ENCODE data around the gene NCAM2.

Gene NCAM2

DNA sequence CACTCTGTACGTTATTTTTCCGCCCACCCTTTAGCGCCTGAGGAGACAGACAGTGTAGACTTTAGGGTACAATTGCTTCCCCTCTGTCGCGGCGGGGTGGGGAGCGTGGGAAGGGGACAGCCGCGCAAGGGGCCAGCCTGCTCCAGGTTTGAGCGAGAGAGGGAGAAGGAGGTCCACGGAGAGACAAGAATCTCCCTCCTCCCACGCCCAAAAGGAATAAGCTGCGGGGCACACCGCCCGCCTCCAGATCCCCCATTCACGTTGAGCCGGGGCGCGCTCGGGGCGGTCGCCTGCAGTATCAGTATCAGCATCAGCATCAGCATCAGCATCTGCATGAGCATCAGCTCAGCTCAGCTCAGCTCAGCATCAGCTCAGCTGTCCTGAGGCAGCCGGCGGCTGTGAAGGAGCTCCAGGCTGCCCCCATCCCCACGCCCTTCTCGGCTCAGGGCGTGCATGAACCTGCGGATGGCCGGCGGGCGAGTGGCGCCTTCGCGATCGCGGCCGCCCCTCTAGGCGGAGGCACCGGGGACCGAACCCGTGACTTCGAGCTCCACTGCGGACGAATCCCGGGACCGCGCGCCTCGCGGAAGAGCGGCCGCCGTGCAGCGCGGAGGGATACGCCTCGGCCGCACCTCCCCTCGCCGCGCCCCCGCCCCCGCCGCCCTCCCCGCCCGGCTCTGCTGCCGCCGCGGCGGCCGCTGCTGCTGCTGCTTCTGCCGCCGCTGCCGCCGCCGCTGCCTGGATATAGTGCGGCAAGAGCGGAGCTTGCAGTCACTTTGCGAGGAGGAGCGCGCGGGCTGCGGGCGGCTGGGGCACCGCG is at the start of gene NCAM2:
NCAM2 (plus strand) TSS at position 774 of the 820 bp plus-strand sequence.
- DNase-seq = peak; percentile 49 to 65

DNA sequence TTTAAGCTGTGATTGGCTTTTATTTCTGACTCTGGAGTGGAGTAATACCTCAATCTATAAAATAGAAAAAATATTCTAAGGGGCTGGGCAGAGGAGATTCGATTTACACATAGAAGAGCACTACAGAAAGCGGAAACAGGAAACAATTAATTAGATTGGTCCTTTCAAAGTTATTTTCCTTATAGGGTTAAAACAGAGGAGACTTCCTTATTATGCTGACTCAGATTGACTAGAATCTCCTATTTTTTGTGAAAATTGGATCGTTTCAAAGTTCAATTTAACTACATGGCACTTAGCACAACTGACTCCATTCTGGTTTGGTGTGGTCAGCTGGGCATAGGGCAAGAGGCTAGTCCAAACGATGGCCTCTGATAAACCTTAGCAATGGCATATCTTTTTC is 48.3 kb upstream of the NCAM2 start:
- no peak for DNase-seq

DNA sequence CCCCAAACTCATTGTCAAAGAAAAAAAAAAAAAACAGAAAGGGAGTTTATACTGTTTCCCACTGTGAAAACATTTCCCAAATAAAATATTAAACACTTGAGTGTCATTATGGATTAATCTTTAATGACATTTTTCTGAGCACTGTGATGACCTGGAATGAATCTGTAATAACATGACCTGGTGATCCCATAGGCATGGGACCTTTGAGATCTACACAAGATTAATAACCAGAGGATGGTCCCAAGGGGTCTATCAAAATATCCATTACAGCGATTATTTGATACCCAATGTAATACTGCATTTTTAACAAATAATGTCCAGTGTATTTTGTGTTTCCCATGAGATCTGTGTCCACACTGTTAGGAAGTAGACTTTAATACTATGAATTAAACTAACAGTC is 32.4 kb upstream of the NCAM2 start:
- no peak for DNase-seq

DNA sequence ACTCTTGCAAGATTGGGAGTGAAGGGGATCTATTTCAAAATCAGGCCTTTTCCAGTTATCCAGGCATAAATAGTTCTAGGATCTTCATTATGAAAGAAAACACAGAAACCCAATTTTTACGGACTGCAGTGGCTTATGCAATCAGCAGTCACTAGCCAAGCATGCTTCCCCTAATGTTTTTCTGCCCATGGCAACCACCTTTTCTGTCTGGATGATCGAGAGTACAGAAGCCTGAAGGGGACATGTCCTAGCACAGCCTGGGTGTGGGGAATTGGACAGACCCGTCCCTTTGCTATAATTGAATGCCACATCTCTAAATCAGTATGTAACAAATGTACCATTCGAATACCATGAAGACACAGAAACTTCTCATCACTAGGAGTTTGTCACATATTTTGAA is 29.8 kb upstream of the NCAM2 start:
- DNase-seq = no peak

DNA sequence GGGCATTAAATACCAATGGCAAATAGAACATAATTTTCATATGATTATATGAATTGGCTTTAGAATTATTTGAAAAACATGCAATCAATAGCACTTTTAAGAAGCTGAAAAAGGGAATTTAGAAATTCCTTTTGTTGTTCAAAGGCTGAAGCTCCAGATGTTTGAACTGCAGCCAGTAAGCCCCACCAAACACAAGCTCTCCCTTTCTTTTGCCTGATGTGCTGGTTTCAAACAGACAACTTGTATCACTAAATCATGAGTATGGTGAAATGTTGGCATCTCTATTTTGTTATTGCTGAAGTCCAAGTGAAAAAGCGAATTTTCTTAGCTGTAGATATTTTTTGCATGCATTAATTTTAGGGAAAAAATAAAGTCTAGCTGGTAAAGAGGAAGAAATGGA is 27.5 kb upstream of the NCAM2 start:
- DNase-seq = no peak

DNA sequence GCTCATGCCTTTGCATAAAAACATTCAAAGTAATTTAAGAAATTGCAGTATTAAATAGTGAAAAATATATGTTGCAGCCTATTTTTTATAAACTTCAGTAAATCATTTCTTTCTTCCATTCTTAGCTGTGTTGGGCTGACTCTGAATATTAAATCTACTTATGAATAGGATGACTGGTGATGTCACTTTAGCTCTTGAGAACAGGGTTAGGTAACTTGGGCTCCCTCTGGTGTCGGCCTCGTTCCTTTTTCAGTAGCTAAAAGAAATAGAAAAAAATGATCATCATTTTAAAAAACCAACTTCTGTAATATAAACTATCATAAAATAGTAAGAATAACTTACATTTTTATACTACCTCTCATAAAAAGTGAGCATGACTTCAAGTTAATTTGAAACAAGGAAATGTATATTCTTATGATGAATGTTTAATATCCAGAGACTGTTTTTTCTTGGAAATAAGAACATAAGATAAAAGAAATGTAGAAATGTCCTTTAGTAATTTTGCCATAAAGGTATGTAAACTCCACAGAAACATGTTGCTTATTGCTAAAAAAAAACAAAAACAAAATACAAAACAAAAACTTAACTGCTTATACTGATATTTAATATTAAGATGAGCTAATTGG is 26.8 kb upstream of the NCAM2 start:
- DNase-seq = peak in 1 of 2 experiments; percentile 53

DNA sequence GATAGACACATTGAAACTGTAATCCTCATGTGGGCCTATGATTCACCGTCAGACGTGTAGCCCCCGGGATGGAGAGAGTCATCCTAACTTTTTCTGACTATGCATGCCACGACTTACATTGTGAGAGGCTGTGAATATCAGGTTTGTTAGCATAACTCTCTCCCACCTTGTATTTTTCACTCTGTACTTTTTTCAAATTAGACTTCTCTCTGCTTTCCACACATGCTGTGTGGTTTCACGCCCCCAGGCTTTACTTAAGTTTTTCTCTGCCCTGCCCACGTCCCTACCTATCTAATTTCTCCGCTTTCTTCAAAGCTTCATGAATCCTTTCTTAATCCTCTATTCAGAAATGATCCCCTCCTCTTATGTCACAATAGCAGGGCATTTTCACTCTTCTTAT is 3.4 kb upstream of the NCAM2 start:
- no peak for DNase-seq

DNA sequence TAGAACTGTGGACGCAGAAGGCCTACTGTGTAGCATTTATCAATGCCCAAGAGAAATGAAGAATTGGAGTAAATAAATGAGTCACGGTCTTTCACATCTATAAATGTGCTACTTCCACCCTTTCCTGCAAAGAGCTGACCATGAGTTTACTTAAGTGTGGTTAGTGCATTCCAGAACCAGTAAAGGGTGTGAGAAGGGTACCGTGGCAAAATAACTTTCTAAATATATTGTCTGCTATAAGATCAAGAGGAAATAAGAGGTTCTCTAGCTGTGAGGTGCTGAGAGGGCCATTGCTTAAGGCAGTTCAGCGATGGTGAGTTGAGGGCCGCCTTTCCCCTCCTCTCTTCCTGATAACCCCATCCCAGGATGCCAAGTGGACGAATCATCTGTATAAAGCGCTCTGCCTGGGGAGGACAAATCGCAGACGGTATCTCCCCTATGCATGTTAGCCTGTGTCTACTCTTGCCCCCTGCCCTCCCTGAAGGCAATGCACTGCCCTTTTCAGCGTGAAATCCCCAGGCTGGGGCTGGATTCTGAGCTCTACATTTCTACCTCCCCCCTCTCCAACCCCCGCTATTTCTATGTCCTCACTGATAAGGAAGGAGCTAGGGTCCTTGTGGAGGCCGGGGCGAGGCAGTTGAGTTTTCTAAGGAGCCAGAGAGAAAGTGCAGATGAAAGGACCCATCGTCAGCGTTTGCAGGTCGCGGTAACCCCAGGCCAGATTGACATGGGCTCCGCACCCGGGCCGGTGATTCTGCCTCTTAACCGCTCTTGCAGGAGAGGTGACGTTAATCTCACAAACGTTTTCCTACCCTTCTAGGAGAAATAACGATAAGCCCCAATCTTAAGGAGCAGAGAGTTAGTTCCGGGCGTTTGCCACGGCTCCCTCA is 1.5 kb upstream of the NCAM2 start:
- DNase-seq = no peak

DNA sequence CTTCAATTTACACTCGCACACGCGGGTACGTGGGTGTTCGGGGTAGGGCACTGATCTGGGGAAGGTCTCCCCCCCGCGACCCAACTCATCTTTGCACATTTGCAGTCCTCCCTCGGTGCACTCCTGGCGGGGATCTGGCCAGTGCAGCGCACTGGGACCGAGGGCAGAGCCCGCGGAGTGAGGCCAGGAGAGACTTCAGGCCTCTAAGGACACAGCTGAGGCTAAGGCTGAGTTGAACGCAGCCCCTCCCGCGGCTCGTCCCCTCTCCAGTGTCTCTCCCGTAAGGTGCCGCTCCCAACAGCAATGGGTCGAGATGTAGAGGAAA is 936 bp upstream of the NCAM2 start:
- no peak for DNase-seq

DNA sequence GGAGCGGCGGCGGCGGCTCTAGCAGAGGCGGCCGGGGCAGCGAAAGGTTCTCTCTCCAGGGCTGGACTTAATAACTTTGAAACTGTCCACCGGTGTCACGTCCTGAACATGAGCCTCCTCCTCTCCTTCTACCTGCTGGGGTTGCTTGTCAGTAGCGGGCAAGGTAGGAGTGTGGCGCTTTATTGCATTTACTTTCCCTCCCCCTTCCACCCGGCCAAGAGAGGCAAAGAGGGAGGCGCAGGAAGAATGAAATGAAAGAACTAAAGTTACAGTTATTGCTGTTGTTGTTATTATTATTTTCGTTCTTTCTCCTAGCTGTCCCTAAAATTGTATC is 214 bp downstream of the NCAM2 start:
- peak in 1 of 2 experiments; percentile 27 for DNase-seq

DNA sequence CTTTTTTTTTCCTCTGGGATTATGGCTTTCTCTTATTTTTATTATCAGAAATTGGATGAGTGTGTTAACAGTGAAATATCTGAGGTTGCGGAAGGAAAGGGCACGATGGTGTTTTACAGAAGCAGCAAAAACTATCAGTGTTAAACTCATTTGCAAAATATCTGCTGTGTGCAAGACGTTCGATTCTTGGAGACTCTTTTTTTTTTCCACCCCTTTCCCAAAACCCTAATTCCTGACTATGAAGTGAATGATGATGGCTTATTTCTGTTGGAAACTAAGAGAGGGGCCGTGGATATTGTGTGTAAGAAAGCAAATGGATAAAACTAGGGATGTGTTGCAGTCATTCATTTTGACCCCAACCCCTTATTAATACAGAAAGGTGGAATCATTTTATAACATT is 677 bp downstream of the NCAM2 start:
- no peak for DNase-seq

DNA sequence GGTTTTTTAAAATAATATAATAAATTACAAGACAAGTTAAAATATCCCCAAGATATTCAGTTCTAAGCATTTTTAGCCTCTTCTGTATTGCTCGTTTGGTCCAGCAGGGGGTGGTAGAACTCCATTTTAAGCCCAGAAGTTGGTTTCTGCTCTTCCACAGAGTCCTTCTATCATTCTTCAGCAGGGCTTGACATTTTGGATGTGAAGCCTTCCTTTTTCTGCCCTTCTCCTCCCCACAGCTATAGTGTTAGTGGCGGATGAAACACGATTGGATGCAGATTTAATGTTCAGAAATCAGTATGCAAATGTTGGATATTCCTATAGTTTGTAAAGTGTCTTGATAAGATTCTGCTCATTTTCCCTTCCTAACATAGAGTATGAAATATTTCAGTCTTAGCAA is 1.4 kb downstream of the NCAM2 start:
- DNase-seq = peak; percentile 22 to 53

DNA sequence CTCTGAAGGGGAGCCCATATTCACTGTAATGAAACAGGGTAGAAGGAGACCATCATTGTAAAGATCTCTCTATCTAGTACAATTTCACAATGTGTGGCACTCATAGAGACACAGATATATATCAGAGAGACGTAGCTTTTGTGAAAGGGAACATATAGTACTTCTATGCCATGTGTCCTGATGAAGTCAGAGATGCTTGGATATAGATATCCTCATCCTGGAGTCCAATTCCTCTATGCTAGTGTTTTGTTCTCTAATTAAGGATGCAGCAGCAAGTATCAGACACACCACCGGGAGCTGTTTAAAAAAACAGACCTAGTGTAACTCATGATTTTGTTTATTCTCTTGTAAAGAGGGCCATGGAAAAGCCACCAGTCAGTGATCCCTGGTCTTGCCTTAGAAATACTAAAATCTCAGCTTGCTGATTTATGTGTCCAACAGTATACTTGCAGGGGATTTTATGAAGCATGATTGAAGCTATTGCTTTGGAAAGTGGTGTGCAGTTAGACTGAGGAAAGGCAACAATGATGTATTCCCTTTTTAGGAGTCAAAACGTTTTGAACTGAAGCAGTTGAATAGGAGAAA is 2.5 kb downstream of the NCAM2 start:
- no peak for DNase-seq

DNA sequence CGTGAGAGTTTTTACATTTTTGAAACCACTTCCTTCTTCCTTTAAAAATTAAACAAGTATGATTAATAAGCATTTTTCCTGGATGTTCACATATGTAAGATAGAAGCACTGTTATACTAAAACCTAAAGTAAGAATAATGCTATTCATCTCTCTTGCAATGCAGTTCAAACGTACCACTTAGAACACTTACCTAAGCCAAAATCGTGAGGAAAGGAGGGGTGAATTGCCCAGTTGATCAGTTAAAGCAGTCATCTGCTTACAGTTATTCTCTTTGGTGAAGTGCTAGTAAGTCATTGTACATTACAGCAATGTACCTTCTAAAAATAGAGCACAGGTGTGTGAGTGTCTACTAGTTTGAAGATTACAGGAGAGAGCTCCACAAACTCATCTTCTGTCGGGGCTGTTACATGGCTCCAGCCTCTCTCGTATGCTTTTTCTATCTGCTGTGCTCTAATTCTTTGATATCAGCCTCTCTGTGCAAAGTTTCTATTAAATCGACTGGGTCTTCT is 3.4 kb downstream of the NCAM2 start:
- no peak for DNase-seq

DNA sequence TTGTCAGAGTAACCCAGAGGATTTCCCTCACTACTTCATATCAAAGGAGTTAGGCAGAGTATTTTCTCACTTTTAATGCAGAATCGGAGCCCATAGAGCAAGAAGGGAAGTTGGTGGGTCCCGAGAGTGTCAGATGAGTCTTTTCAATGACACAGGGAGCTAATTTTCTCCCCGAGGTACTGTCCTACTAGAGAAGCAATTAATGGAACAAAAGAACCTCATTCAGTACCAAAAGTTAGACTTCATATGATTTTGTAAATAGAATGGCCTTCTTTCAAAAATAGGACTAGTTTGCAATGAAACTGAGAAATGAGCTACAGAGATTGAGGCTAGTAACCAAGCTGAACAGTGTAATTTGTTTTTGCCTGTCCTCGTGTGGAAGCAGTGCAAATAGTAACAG is 3.9 kb downstream of the NCAM2 start:
- no peak for DNase-seq

DNA sequence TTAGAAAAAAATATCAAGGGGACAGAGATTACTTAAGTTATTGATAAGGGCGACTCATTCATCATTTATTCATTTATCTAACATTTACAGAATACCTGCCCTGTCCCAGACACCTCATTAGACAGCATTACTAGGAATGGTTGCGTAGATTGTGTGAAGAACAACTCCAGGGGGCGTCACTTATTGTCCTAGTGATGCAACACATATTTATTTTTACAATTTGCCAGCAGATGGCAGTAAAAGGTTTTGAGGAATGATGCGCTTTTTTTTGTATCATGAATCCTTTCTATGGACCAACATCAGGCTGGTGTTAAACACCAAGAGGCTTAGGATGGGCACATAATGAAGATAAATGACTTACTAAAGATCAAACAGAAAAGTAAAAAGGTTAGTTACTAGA is 5.5 kb downstream of the NCAM2 start:
- peak; percentile 47 to 70 for DNase-seq

DNA sequence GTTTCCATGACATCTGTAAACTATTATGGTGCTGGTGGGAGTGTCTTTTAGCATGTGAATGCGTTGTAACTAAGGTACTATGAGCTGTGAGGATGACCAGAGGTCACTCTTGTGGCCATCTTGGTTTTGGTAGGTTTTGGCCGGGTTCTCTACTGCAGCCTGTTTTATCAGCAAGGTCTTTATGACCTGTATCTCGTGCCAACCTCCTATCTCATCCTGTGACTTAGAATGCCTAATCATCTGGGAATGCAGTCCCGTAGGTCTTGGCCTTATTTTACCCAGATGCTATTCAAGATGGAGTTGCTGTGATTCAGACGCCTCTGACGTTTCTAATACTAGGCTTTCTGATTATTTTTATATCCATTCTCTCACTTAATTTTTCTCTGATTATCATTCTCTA is 9.4 kb downstream of the NCAM2 start:
- DNase-seq = no peak

DNA sequence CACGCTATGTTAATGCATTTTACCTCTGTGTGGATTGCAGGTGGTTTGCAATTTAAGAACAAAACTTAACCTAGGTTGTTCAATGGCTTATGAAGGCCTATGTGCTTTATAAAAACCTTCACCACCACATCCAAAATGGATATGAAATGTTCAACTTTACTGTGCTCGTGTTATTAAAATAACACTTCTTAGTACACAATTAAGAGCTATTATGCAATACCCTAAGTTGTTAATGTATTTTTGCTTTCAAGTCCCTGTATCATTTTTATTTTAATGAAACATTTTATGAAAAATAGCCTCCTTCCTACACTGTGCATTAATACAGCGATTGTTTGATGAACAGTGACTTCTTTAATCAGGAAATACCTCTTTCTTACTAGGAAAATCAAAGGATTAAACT is 12.0 kb downstream of the NCAM2 start:
- no peak for DNase-seq

DNA sequence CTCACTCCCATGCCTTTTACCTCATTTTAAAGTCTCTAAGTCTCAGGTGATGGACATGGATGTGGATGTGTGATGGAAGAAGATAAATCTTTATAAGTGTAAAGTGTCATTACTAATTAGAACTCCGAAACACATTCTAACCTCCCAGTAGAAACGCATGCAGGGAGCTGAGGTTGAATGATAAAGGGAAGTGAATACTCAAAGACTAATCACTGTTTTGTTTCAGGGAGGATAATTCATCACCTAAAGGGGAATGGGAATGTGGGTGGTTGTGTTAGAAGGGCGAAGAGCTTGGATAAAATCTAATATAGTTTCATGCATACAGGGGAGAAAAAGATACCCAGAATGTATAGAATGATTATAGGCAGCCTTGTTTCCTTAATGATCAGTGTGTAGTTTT is 12.5 kb downstream of the NCAM2 start:
- DNase-seq = no peak

DNA sequence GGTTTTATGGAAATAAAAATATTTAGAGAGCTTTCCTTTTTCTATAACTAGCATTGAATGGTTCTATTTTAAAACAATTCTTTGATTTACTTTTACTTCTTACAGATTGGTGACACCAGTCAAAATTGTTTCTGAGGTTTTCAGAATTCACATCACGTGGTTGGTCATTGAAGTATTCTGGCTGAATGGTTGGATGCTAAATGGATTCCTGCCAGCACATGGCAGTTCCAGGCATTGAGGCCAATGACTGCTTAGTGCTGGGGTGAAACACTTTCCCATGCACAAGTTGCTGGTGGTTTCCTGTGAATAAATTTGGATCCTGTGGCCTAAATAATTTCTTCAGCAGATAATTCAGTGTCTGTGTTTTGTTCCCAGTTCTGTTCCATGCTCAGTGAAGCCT is 20.6 kb downstream of the NCAM2 start:
- DNase-seq = no peak

DNA sequence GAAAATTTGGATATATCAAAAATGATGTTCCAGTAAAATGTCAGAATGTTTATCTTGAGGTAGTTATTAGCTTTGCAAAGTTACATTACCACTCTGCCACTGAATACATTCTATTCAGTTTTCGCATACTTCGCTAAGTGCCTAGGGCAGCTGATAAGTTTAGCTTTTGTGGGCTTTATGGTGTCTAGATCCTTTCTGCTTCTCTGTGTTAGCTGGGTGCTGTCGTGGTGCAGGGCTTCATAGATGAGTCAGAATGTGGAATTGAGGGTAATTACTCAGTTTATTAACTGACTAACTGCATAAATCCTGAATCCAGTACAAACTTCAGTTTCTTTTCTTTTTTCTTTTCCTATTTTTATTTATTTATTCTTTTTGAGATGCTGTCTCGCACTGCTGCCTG is 21.5 kb downstream of the NCAM2 start:
- no peak for DNase-seq

DNA sequence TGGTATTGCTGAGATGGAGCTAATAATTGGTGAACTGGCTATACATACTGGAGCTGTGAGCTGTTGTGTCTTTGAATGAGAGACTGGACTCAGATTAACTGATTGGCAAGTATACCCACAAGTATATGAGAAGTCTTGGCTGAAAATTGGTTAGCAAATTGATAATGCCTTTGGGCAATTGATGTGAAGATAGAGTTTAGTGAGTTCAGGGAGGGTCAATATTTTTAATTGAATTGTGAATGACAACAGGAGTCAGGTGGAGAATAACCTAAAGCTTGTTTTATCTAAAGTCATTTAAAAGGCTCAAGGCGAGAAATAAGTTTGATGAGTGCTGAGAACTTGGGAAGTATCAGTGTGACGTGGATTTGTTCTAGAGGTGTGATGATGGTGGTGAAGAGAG is 27.5 kb downstream of the NCAM2 start:
- DNase-seq = no peak

DNA sequence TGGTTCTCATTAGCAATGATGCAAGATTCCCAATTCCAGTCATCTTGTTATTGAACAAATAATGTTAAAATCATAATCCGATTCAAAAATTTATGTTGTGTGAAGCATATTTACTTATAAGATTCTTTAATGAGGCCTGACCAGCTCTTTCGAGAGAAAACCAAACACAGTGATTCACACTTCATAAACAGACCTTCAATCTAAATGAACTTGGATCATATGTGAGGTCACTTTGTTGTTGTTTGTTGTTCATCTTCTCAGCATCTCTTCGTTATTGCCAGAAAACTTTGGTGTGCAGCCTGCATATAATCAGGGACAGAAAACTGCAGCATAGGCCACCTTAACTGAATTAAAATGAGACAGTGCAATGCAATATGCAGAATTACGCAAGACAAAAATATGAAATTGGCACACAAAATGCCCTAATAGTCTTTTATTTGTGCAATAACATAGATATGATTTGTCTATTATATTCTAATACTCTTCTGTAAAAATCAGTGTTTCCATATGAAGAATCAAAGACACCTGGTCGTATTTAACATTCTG is 30.1 kb downstream of the NCAM2 start:
- no peak for DNase-seq

Measured in NCI-H2081 (cell line).